Measurements from ENCODE around the gene SMYD4. TPM values are rescaled to one million over a fixed set of nuclear protein-coding genes. Genes with fewer than 3 reads are reported as not detected.
"Not testable (repeated sequence)": the region's sequence is repeated elsewhere in the genome, so short reads cannot be mapped to it uniquely, and the experiment has no call there.

Gene SMYD4
- total RNA-seq, 1 experiment from 2014 or later, result 10.1 TPM

- H3K4me3 ChIP-seq, result no peak overlapping the region
- DNase-seq, result no peak
Measured at GRCh38 chr17:1744551-1745512, 84.9 kb downstream of the SMYD4 start.

DNA sequence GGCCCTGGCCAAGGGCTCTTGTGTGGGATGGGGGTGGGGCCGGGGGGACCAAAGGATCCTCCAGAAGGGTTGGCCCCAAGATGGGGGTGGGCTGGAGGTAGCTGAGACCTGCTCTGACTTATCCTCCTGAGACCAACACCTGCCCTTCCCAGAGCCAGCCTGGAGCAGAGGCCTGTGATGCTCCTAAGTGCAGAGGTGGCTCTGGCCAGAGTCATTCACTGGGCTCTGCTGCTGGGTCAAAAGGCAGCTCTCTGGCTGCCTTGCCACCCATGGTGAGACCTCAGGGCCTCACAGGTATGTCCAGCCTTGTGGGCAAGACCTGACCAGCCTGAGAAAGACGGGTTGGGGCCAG, 86.6 kb downstream of the SMYD4 start:
- no peak overlapping the region for H3K27ac ChIP-seq
- no peaks in the 10 kb centered on the region for H3K27me3 ChIP-seq
- H3K36me3 ChIP-seq, result no peaks in the 10 kb centered on the region
- no peaks in the 10 kb centered on the region for H3K4me1 ChIP-seq
- no peaks in the 10 kb centered on the region for H3K9me3 ChIP-seq (replicated peaks)
- DNase-seq, result no peak
- H3K4me3 ChIP-seq, result no peak overlapping the region

More at GRCh38 chr17:1744551-1745512, 84.9 kb downstream of the SMYD4 start:
- Histone ChIP-seq H3K36me3 (no peaks in the 10 kb centered on the region), H3K9me3 (replicated peaks) (no peaks in the 10 kb centered on the region), H3K27ac (no peak overlapping the region), H3K27me3 (no peaks in the 10 kb centered on the region), H3K4me1 (no peaks in the 10 kb centered on the region)

- Histone ChIP-seq H3K4me1 (no peaks in the 10 kb centered on the region), H3K36me3 (no peaks in the 10 kb centered on the region), H3K27ac (no peak within 1 kb of the TSS), H3K4me3 (no peak within 1 kb of the TSS), H3K27me3 (no peaks in the 10 kb centered on the region), H3K9me3 (replicated peaks) (no peaks in the 10 kb centered on the region)
- no peak for DNase-seq
Measured at GRCh38 chr17:1742371-1743087, 87.2 kb downstream of the SMYD4 start, which contains the start of gene SERPINF2. TSS of gene SERPINF2 (plus strand) at chr17:1742871. CDS start at chr17:1744996, 2,125 bp downstream.

DNA sequence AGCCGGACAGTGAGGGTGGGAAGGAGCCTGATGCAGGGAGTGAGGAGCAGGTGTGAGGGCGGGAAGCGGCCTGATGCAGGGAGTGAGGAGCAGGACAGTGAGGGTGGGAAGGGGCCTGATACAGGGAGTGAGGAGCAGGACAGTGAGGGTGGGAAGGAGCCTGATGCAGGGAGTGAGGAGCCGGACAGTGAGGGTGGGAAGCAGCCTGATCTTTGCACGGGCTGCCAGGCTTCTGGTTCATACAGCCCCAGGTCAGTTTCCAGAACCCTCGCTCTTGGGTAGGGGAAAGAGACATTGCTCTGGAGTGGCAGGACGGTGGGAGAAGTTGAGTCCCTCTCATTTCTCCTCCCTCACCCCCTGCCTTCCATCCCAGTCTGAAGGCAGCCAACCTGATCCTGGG, 87.8 kb downstream of the SMYD4 start:
- not testable (repeated sequence) for H3K4me3 ChIP-seq; H3K4me1 ChIP-seq; H3K27ac ChIP-seq; DNase-seq; H3K9me3 ChIP-seq (replicated peaks); H3K36me3 ChIP-seq; H3K27me3 ChIP-seq

DNA sequence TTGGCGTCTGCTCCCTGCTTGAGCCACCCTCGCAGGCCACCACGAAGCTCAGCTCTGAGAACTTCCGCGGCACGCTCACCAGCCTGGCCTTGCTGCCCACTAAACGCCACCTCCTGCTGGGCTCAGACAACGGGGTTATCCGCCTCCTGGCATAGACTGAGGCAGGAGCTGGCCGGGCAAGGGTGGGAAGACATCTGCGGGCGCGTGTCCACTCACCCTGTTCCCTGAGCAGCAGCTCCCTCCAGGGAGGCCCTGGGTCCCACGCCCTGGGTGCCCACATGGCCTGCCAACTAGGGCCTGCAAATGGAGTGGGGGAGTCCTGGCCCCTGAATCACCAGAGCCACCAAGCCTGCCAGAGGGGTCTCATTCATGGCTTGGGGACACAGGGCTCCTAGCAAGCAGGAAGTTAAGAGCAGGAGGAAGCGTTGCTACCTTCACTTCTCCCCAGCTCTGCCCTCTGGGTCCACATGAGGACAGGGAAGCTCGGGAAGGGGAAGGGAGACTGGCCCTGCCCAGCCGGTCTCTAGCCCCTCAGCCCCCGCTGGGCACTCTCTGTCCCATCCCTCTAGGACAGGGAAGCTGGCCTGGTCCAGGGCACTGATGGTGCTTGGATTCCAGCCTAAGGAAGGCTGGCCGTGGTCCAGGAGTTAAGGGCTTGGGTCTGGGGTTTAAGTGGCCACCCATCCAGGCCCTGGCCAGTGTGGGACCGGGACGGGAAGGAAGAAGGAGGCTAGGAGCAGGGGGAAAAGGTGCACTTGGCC, 92.0 kb downstream of the SMYD4 start:
- no peak for DNase-seq
- no peaks in the 10 kb centered on the region for H3K36me3 ChIP-seq
- H3K27me3 ChIP-seq, result no peaks in the 10 kb centered on the region
- H3K4me3 ChIP-seq, result no peak overlapping the region
- H3K27ac ChIP-seq, result no peak overlapping the region
- H3K4me1 ChIP-seq, result peaks cover 8% of the 10 kb centered on the region
- H3K9me3 ChIP-seq (replicated peaks), result no peaks in the 10 kb centered on the region

DNA sequence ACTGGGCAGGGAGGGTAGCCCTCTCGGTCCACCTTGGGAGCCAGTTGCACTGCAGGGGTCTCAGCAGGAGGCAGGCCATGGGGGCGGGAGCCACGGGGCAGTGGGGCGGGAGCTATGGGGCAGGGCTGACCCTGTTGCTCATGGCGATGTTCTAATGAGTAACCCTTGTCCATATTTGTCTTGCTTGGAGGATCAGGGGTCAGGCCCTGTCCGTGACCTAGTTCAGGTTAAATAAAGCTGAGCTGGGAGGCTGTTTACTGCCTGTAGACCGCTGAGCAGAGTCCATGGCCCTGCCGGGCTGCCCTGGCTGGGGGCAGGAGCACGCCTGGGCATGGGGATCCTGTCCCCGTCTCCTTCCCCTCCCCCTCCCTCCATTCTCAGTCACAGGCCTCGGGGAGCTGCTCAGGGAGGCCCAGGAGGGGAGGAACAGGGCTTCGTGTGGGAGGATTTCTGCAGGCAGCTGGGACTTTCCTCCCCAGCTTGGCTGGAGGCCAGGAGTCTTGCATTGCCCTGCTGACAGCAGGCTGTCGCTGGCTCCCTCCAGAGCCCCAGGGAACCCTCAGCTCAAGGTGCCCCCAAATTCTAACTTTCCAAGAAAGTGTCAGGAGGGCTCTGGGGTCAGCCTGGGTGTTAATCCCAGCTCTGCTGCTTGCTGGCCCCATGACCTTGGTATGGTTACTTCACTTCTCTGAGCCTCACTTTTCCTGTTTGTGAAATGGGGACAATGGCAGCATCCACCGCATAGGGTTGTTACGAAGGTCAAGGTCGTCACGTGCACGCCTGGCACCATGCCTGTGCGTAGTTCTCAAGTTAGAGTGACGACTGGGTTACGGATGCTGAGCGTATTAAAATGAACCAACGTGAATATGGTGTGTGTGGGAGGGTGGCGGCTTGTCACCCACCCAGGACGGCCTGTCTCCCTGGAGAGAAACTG, 93.1 kb downstream of the SMYD4 start:
- H3K27me3 ChIP-seq, result no peaks in the 10 kb centered on the region
- no peak overlapping the region for H3K27ac ChIP-seq
- peaks cover 12% of the 10 kb centered on the region for H3K4me1 ChIP-seq
- no peaks in the 10 kb centered on the region for H3K9me3 ChIP-seq (replicated peaks)
- H3K4me3 ChIP-seq, result no peak overlapping the region
- peak; percentile 66 to 71 for DNase-seq
- H3K36me3 ChIP-seq, result no peaks in the 10 kb centered on the region

DNA sequence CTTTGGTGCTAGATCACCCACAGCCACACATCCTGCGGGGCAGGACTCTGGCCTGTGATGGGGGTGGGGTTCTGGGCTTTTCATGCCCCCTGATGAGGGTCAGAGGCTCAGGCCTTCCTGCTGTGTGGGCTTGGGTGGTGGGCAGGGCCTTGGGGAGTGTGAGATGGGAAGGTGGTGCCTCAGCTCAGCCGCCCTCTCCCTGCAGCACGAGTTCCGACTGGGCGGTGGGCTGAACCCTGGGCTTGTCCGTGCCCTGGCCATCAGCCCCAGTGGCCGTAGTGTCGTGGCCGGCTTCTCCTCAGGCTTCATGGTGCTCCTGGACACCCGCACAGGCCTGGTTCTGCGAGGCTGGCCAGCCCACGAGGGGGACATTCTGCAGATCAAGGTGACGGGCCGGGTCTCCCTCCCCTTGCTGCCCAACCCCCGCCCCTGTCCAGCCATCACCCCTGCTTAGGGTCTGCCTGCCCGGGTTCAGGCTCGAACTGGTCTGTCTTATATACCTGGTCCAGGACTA, 93.8 kb downstream of the SMYD4 start:
- peaks cover 12% of the 10 kb centered on the region for H3K4me1 ChIP-seq
- H3K9me3 ChIP-seq (replicated peaks), result no peaks in the 10 kb centered on the region
- DNase-seq, result no peak
- H3K36me3 ChIP-seq, result no peaks in the 10 kb centered on the region
- H3K4me3 ChIP-seq, result no peak overlapping the region
- H3K27ac ChIP-seq, result no peak overlapping the region
- H3K27me3 ChIP-seq, result no peaks in the 10 kb centered on the region

DNA sequence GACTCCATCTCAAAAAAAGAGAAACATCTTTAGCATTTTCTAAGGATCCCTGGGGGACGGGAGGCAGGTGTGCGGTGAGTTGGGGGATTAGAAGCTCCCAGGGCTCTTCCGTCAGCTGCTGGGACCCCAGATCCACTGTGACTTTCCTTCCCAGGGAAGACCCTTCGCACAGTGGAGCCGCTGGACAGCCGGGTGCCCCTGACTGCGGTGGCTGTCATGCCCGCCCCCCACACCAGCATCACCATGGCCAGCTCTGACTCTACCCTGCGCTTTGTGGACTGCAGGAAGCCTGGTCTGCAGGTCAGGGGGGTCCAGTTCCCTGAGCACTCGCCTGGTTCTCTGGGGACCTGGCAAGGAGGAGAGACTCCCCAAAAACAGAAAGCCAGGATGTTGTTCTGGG, 94.3 kb downstream of the SMYD4 start:
- H3K27ac ChIP-seq, result no peak overlapping the region
- H3K27me3 ChIP-seq, result no peaks in the 10 kb centered on the region
- no peak for DNase-seq
- no peaks in the 10 kb centered on the region for H3K9me3 ChIP-seq (replicated peaks)
- H3K4me1 ChIP-seq, result peaks cover 15% of the 10 kb centered on the region
- no peak overlapping the region for H3K4me3 ChIP-seq
- no peaks in the 10 kb centered on the region for H3K36me3 ChIP-seq

GRCh38 chr17:1733759-1734158, 95.9 kb downstream of the SMYD4 start:
- no peaks in the 10 kb centered on the region for H3K36me3 ChIP-seq
- H3K4me1 ChIP-seq, result peaks cover 16% of the 10 kb centered on the region
- no peaks in the 10 kb centered on the region for H3K27me3 ChIP-seq
- no peak overlapping the region for H3K4me3 ChIP-seq
- DNase-seq, result no peak
- H3K9me3 ChIP-seq (replicated peaks), result no peaks in the 10 kb centered on the region
- H3K27ac ChIP-seq, result peak overlapping the region; percentile 64

DNA sequence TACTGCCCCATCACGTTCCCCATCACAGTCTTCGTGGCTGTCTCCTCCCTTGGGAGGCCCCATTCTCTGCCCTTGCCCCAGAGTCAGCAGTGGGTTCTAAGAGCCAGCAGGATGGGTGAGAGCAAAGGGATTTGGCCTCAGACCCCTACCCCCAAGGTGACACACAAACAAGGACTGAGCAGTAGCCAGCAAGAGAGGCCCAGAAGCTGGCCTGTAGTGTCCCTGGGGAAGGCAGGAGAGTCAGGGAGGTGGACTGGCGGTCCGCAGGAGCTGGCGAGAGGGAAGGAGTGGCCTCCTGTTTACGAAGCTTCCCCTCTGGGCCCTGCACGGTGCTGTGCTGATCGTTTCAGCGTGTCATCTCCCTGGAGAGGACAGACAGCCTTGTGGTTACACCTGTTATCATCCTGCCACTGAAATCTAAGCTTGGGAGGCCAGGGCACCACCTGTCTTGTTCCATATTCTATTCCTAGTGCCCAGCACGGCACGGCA, 96.8 kb downstream of the SMYD4 start:
- Histone ChIP-seq H3K27ac (peak overlapping the region; percentile 64), H3K27me3 (no peaks in the 10 kb centered on the region), H3K4me3 (no peak overlapping the region), H3K9me3 (replicated peaks) (no peaks in the 10 kb centered on the region), H3K4me1 (peaks cover 16% of the 10 kb centered on the region), H3K36me3 (no peaks in the 10 kb centered on the region)
- peak; percentile 78 to 82 for DNase-seq

DNA sequence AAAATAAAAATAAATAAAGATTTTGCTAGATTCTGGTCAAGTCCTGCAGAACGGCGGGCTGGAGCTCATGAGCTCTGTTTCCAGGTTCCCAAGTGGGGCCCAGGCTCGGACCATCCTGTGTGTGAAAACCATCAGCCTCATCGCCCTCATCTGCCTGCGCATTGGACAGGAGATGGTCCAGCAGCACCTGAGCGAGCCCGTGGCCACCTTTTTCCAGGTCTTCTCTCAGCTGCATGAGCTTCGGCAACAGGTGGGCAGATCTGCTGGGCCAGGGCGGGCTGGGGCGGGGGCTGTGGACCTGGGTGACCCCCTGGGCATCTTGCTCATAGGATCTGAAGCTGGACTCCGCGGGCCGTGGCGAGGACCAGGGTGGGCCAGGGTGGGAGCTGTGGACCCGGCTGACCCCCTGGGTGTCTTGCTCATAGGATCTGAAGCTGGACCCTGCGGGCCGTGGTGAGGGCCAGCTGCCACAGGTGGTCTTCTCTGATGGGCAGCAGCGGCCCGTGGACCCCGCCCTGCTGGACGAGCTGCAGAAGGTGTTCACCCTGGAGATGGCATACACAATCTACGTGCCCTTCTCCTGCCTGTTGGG, 97.4 kb downstream of the SMYD4 start:
- Histone ChIP-seq H3K9me3 (replicated peaks) (no peaks in the 10 kb centered on the region), H3K27me3 (no peaks in the 10 kb centered on the region), H3K27ac (peak overlapping the region; percentile 64), H3K4me3 (no peak overlapping the region), H3K4me1 (peaks cover 16% of the 10 kb centered on the region), H3K36me3 (no peaks in the 10 kb centered on the region)
- no peak for DNase-seq

DNA sequence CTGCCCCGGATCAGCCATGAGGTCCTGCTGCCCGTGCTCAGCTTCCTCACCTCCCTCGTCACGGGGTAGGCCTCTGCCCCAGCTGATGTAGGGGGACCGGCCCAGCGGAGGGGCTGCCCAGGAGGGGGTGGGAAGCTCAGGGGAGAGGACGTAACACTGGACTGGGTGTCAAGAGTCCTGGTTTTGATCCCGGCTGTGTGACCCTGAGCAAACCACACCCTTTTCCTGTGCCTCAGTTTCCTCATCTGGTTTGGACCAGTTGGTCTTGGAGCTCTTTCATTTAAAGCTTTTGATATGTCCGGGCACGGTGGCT, 98.6 kb downstream of the SMYD4 start:
- no peaks in the 10 kb centered on the region for H3K9me3 ChIP-seq (replicated peaks)
- no peak overlapping the region for H3K4me3 ChIP-seq
- DNase-seq, result no peak
- H3K27me3 ChIP-seq, result no peaks in the 10 kb centered on the region
- H3K27ac ChIP-seq, result peak overlapping the region; percentile 79
- H3K36me3 ChIP-seq, result no peaks in the 10 kb centered on the region
- peaks cover 16% of the 10 kb centered on the region for H3K4me1 ChIP-seq

- Histone ChIP-seq H3K27me3 (no peaks in the 10 kb centered on the region), H3K9me3 (replicated peaks) (no peaks in the 10 kb centered on the region), H3K4me3 (no peak overlapping the region), H3K27ac (peak overlapping the region; percentile 79), H3K36me3 (no peaks in the 10 kb centered on the region), H3K4me1 (peaks cover 16% of the 10 kb centered on the region)
- peak; percentile 69 to 70 for DNase-seq
Measured at GRCh38 chr17:1730326-1731193, 99.1 kb downstream of the SMYD4 start.

Data from SJCRH30 (cell line).